Kidney epithelial cell (primary cell): ENCODE measurements around the gene YEATS4. TPM values are rescaled to one million over a fixed set of nuclear protein-coding genes. Genes with fewer than 3 reads are reported as not detected.

Source experiments
- DNase-seq: peaks from one replicate; pipeline ENCODE4 v3.0.0-alpha.2; 2010; ENCODE audit warnings: low read depth
- H3K27me3 ChIP-seq: 2 replicates; pipeline ENCODE4 v1.6.0; 2011; ENCODE audit warnings: low read length; ENCODE audit not compliant: control insufficient read depth, insufficient read depth
- H3K36me3 ChIP-seq: 2 replicates; pipeline ENCODE4 v1.5.1; 2011; ENCODE audit warnings: low read length; ENCODE audit not compliant: control insufficient read depth, insufficient read depth
- H3K4me3 ChIP-seq: 2 replicates; pipeline ENCODE4 v1.5.1; 2011; ENCODE audit warnings: low read depth, mild to moderate bottlenecking, control low read depth, low read length
- total RNA-seq: library from RNA; depleted of rRNA; stranded (reverse); fragments of >200 nt; gene quantifications from 2 replicates; pipeline ENCODE4 v1.2.3, GENCODE V29; 2015
- TF ChIP-seq, protein P1 (sequence below): IDR thresholded peaks from 2 replicates; pipeline ENCODE4 v1.5.1; 2011; ENCODE audit warnings: mild to moderate bottlenecking, moderate library complexity, low read length, control low read depth, inconsistent platforms; ENCODE audit not compliant: insufficient read depth, poor library complexity, severe bottlenecking

The YEATS4 gene
- total RNA-seq, 1 donor from 2014 or later, result 55.6 TPM

DNA sequence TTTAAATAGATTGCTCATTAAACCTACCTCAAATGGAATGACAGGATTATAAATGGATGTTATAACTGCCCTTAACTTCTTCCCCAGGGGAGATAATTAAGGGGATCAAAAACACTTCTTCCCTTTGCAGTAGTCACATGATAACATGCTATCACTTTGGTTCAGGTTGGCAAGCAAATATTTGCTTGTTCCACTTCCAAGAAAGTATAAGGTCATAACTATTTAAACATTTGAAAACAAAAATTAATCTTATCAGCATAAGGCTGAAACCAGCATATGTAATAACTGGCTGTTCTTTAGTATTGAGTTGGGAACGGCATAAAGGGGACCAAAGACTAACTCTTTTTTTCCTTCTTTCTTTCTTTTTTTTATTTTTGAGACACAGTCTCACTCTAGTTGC, 13.8 kb upstream of the YEATS4 start:
- Histone ChIP-seq H3K4me3 (no peak overlapping the region), H3K27me3 (no peaks in the 10 kb centered on the region), H3K36me3 (no peaks in the 10 kb centered on the region)
- no peak for DNase-seq
- TF ChIP-seq, protein P1, sequence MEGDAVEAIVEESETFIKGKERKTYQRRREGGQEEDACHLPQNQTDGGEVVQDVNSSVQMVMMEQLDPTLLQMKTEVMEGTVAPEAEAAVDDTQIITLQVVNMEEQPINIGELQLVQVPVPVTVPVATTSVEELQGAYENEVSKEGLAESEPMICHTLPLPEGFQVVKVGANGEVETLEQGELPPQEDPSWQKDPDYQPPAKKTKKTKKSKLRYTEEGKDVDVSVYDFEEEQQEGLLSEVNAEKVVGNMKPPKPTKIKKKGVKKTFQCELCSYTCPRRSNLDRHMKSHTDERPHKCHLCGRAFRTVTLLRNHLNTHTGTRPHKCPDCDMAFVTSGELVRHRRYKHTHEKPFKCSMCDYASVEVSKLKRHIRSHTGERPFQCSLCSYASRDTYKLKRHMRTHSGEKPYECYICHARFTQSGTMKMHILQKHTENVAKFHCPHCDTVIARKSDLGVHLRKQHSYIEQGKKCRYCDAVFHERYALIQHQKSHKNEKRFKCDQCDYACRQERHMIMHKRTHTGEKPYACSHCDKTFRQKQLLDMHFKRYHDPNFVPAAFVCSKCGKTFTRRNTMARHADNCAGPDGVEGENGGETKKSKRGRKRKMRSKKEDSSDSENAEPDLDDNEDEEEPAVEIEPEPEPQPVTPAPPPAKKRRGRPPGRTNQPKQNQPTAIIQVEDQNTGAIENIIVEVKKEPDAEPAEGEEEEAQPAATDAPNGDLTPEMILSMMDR, result no peak

DNA sequence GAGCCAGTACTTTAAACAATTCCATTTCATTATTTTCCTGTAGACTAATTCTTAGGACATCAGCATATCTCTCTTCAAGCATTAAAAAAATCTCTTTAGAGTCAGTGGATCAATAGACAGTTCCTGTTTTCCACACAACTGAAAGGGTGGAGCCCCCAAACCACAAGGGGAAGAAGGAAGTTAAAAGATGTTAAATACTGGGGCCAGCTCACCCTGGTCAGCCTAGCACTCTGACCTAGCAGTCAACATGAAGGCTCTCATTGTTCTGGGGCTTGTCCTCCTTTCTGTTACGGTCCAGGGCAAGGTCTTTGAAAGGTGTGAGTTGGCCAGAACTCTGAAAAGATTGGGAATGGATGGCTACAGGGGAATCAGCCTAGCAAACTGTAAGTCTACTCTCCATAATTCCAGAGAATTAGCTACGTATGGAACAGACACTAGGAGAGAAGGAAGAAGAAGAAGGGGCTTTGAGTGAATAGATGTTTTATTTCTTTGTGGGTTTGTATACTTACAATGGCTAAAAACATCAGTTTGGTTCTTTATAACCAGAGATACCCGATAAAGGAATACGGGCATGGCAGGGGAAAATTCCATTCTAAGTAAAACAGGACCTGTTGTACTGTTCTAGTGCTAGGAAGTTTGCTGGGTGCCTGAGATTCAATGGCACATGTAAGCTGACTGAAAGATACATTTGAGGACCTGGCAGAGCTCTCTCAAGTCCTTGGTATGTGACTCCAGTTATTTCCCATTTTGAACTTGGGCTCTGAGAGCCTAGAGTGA, 11.2 kb upstream of the YEATS4 start, which contains the start of gene LYZ:
Gene LYZ (plus strand): TSS at position 220 of the 777 bp plus-strand sequence. CDS start 28 bp downstream, at position 248.
- no peak for DNase-seq
- TF ChIP-seq, protein P1, result no peak
- no peaks in the 10 kb centered on the region for H3K27me3 ChIP-seq
- no peaks in the 10 kb centered on the region for H3K36me3 ChIP-seq
- H3K4me3 ChIP-seq, result no peak within 1 kb of the TSS

DNA sequence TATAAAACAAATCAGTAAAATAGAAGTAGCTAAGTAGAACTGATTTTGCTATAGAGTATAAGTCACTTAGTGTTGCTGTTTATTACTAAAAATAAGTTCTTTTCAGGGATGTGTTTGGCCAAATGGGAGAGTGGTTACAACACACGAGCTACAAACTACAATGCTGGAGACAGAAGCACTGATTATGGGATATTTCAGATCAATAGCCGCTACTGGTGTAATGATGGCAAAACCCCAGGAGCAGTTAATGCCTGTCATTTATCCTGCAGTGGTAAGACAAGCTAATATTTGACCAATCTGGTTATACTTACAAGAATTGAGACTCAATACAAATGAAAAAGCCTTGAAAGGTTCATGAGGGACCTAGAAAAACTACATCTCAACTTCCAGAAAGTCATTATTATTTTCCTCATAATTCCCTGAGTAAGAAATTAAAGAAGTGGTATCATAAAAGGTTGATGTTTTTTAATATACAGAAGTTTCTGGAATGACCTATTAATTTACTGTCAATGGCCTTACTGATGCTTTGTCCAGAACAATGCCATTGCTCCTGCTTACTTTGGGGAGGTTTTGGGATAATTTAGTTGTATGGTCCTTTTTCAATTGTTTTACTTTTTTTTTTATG, 9.4 kb upstream of the YEATS4 start:
- Histone ChIP-seq H3K4me3 (no peak overlapping the region), H3K27me3 (no peaks in the 10 kb centered on the region), H3K36me3 (no peaks in the 10 kb centered on the region)
- DNase-seq, result no peak
- TF ChIP-seq, protein P1, result no peak

DNA sequence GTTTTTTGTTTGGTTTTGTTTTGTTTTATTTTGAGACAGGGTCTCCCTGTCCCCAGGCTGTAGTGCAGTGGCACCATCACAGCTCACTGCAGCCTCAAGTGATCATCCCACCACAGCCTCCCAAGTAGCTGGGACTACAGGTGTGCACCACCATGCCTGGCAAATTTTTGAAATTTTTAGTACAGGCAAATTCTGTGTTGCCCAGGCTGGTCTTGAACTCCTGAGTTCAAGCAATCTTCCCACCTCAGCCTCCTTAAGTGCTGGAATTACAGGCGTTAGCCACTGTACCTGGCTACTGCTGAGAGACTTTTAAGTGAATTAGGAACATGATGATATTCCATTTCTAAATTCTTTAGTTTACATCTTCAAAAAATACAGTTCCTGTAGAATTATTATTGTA, 8.8 kb upstream of the YEATS4 start:
- DNase-seq, result no peak
- TF ChIP-seq, protein P1, result no peak
- no peaks in the 10 kb centered on the region for H3K27me3 ChIP-seq
- H3K4me3 ChIP-seq, result no peak overlapping the region
- no peaks in the 10 kb centered on the region for H3K36me3 ChIP-seq

DNA sequence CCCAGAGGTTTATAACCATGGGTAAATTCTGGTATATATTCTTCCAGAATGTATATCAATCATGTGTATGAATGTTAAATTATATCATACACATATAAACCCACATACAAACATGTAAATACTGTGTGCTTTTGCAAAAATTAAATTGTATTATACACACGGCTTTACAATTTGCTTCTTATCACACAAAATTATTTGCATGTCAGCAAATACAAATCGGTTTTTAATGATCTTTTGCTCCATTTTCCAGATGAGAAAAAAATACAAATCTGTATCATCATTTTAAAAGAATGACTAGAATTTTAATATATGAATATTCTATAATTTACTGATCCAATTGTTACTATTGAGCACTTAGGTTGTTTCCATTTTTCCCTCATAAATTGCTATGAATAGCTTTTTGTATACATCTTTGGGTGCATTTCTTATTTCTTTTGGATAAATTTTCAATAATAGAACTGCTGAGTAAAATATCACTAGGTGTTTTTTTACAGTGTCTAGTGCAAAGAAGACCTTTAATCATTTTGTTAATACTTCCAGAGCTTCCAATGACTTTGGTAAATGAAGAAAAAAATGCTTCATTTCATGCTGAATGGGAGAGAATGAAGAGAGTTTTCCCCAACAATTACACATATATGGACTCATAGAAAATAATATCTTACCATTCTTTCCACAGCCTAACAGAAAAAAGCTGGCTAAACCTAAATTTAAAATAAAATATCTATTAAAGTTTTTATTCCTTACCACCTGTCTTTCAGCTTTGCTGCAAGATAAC, 7.9 kb upstream of the YEATS4 start:
- H3K27me3 ChIP-seq, result no peaks in the 10 kb centered on the region
- no peak for DNase-seq
- no peak overlapping the region for H3K4me3 ChIP-seq
- H3K36me3 ChIP-seq, result no peaks in the 10 kb centered on the region
- TF ChIP-seq, protein P1, result no peak
